ENCODE results near the gene CUEDC1. TPM values are rescaled to one million over a fixed set of nuclear protein-coding genes. Genes with fewer than 3 reads are reported as not detected.
A peak's percentile ranks its signal among the peaks of the same experiment; 100 is the strongest.

The CUEDC1 gene
- total RNA-seq, 4 donors from 2014 or later = 10.2 to 45.4 (median 19.2) TPM

- Histone ChIP-seq H3K4me1 (peaks cover 0 to 59% (median 0%) of the 10 kb centered on the region in 4 donors), H3K27ac (peak overlapping the region in 1 of 4 donors; percentile 49), H3K36me3 (no peaks in the 10 kb centered on the region), H3K27me3 (no peaks in the 10 kb centered on the region), H3K9me3 (no peaks in the 10 kb centered on the region), H3K4me3 (no peak overlapping the region)
- TF ChIP-seq POLR2A (IDR thresholded peaks at IDR 0.05) (no peak), CTCF (IDR thresholded peaks at IDR 0.05) (peak in 3 of 6 experiments; percentile 25 to 30 (median 29))
- peak in 1 of 3 donors; percentile 70 for DNase-seq
Observed at GRCh38 chr17:57916925-57917858, 38.0 kb downstream of the CUEDC1 start.

GRCh38 chr17:57915985-57916757 lies 39.0 kb downstream of the CUEDC1 start:
- peaks cover 0 to 57% (median 2%) of the 10 kb centered on the region in 4 donors for H3K4me1 ChIP-seq
- H3K27ac ChIP-seq = peak overlapping the region in 2 of 4 donors; percentile 3 to 49

GRCh38 chr17:57915544-57915943 lies 39.7 kb downstream of the CUEDC1 start:
- DNase-seq = no peak
- H3K27ac ChIP-seq = peak overlapping the region in 2 of 4 donors; percentile 3 to 49

More at GRCh38 chr17:57915985-57916757, 39.0 kb downstream of the CUEDC1 start:
- Histone ChIP-seq H3K27me3 (no peaks in the 10 kb centered on the region), H3K36me3 (no peaks in the 10 kb centered on the region), H3K4me3 (no peak overlapping the region), H3K9me3 (no peaks in the 10 kb centered on the region)
- no peak for DNase-seq
- TF ChIP-seq CTCF (IDR thresholded peaks at IDR 0.05) (no peak), POLR2A (IDR thresholded peaks at IDR 0.05) (no peak)

GRCh38 chr17:57914273-57915142 lies 40.7 kb downstream of the CUEDC1 start:
- no peak for TF ChIP-seq POLR2A (IDR thresholded peaks at IDR 0.05)
- no peak for TF ChIP-seq CTCF (IDR thresholded peaks at IDR 0.05)
- H3K9me3 ChIP-seq = no peaks in the 10 kb centered on the region
- peaks cover 0 to 52% (median 2%) of the 10 kb centered on the region in 4 donors for H3K4me1 ChIP-seq
- H3K27ac ChIP-seq = peak overlapping the region in 1 of 4 donors; percentile 49
- DNase-seq = no peak
- H3K27me3 ChIP-seq = no peaks in the 10 kb centered on the region
- H3K4me3 ChIP-seq = no peak overlapping the region
- H3K36me3 ChIP-seq = no peaks in the 10 kb centered on the region

More at GRCh38 chr17:57915544-57915943, 39.7 kb downstream of the CUEDC1 start:
- no peaks in the 10 kb centered on the region for H3K36me3 ChIP-seq
- H3K4me3 ChIP-seq = no peak overlapping the region
- no peak for TF ChIP-seq POLR2A (IDR thresholded peaks at IDR 0.05)
- no peak for TF ChIP-seq CTCF (IDR thresholded peaks at IDR 0.05)
- H3K27me3 ChIP-seq = no peaks in the 10 kb centered on the region
- H3K4me1 ChIP-seq = peaks cover 0 to 52% (median 2%) of the 10 kb centered on the region in 4 donors
- H3K9me3 ChIP-seq = no peaks in the 10 kb centered on the region
